LNCAP (cell line): ENCODE results near the gene HMCES.

Experiments
- CTCF ChIP-seq: fragments of 450-650 bp; IDR thresholded peaks from 2 replicates; pipeline ENCODE4 v1.5.1; 2017; ENCODE audit warnings: mild to moderate bottlenecking

Gene HMCES

GRCh38 chr3:129278966-129279906 is 566 bp downstream of the HMCES start:
- TF ChIP-seq CTCF: no peak

- TF ChIP-seq CTCF: no peak
Measured at GRCh38 chr3:129280183-129280582, 1.5 kb downstream of the HMCES start.

- TF ChIP-seq CTCF: no peak
Measured at GRCh38 chr3:129281726-129282125, 3.1 kb downstream of the HMCES start.

GRCh38 chr3:129282727-129283327 is 4.2 kb downstream of the HMCES start:
- no peak for TF ChIP-seq CTCF

GRCh38 chr3:129286081-129286480 is 7.4 kb downstream of the HMCES start:
- no peak for TF ChIP-seq CTCF

GRCh38 chr3:129288446-129288845 is 9.8 kb downstream of the HMCES start:
- TF ChIP-seq CTCF: no peak

GRCh38 chr3:129289201-129289921 is 10.7 kb downstream of the HMCES start:
- TF ChIP-seq CTCF: no peak
